IMR-90 (cell line): Measurements from ENCODE around the gene MRM2. TPM values are rescaled to one million over a fixed set of nuclear protein-coding genes. Genes with fewer than 3 reads are reported as not detected.

Experiments used
- ATAC-seq: fragments of 200-7000 bp; cut with Tn5 transposase; 2 replicates; pipeline ENCODE4 v1.9.1; 2020; ENCODE audit warnings: low read depth, mild to moderate bottlenecking, moderate library complexity
- BruUV-seq: library from RNA; stranded (reverse); fragments of 400-500 nt; replicated peaks from 2 replicates; lab custom pipeline; 2021; lab: Mats Ljungman, UMichigan
- CTCF ChIA-PET: fragments of 300-600 bp; formaldehyde crosslinking; extraction: SDS; loops from one replicate; lab custom pipeline; 2021; ENCODE audit warnings: antibody characterized with exemption; lab: Yijun Ruan, JAX
- POLR2A ChIA-PET: fragments of 300-600 bp; sonication (Branson Sonifier 250); formaldehyde crosslinking; loops from one replicate; lab custom pipeline; 2022; ENCODE audit warnings: antibody characterized with exemption; ENCODE audit not compliant: unreplicated experiment; lab: Charles Lee
- DNase-seq: peaks from one replicate; pipeline ENCODE4 v3.0.0; 2013
- H2AFZ ChIP-seq: replicated peaks from 2 replicates; pipeline ENCODE3; 2013; ENCODE audit warnings: low read length, mild to moderate bottlenecking; ENCODE audit not compliant: poor library complexity
- H2AK5ac ChIP-seq: 2 replicates; pipeline ENCODE4 v1.6.1; 2013; ENCODE audit warnings: low read depth, low read length, inconsistent platforms
- H2AK9ac ChIP-seq: replicated peaks from 2 replicates; pipeline ENCODE3; 2013; ENCODE audit warnings: mild to moderate bottlenecking, low read depth, low read length, moderate library complexity; ENCODE audit not compliant: poor library complexity
- H2BK120ac ChIP-seq: 2 replicates; pipeline ENCODE4 v1.6.1; 2013; ENCODE audit warnings: low read depth, low read length, inconsistent platforms
- H2BK15ac ChIP-seq: 3 replicates; pipeline ENCODE4 v1.6.1; 2013; ENCODE audit warnings: low read depth, low read length, inconsistent platforms
- H2BK20ac ChIP-seq: 2 replicates; pipeline ENCODE4 v1.6.1; 2013; ENCODE audit warnings: low read depth, mild to moderate bottlenecking, inconsistent platforms, low read length, moderate library complexity
- H2BK5ac ChIP-seq: 2 replicates; pipeline ENCODE4 v1.6.1; 2013; ENCODE audit warnings: mild to moderate bottlenecking, low read depth, low read length, inconsistent platforms; ENCODE audit not compliant: poor library complexity, severe bottlenecking
- H3K14ac ChIP-seq: replicated peaks from 2 replicates; pipeline ENCODE4 v1.6.1; 2013; ENCODE audit warnings: low read depth, low read length, inconsistent platforms
- H3K18ac ChIP-seq: 2 replicates; pipeline ENCODE4 v1.6.1; 2013; ENCODE audit warnings: low read depth, low read length, control low read depth
- H3K23ac ChIP-seq: 2 replicates; pipeline ENCODE4 v1.6.1; 2013; ENCODE audit warnings: low read depth, low read length, inconsistent platforms
- H3K27ac ChIP-seq: 2 replicates; pipeline ENCODE4 v1.5.1; 2013; ENCODE audit warnings: mild to moderate bottlenecking, control low read depth, low read length; ENCODE audit not compliant: insufficient read depth
- H3K27me3 ChIP-seq: 2 replicates; pipeline ENCODE4 v1.6.1; 2013; ENCODE audit warnings: low read length; ENCODE audit not compliant: control insufficient read depth, insufficient read depth
- H3K36me3 ChIP-seq: 2 replicates; pipeline ENCODE4 v1.6.1; 2013; ENCODE audit warnings: low read length, mixed read lengths; ENCODE audit not compliant: control insufficient read depth, insufficient read depth
- H3K4ac ChIP-seq: 2 replicates; pipeline ENCODE4 v1.6.1; 2013; ENCODE audit warnings: low read depth, low read length, inconsistent platforms
- H3K4me1 ChIP-seq: 2 replicates; pipeline ENCODE4 v1.6.1; 2013; ENCODE audit warnings: low read length, mixed read lengths; ENCODE audit not compliant: control insufficient read depth, insufficient read depth
- H3K4me2 ChIP-seq: 2 replicates; pipeline ENCODE4 v1.6.1; 2013; ENCODE audit warnings: low read depth, mild to moderate bottlenecking, control low read depth, low read length, moderate library complexity
- H3K4me3 ChIP-seq: 2 replicates; pipeline ENCODE4 v1.5.1; 2013; ENCODE audit warnings: low read depth, mild to moderate bottlenecking, control low read depth, low read length, moderate library complexity; ENCODE audit not compliant: insufficient read depth
- H3K56ac ChIP-seq: 2 replicates; pipeline ENCODE4 v1.6.1; 2013; ENCODE audit warnings: low read length, inconsistent platforms; ENCODE audit not compliant: insufficient read depth; ENCODE audit errors: extremely low read depth
- H3K79me1 ChIP-seq, 2 experiments: 2 replicates each; pipeline ENCODE4 v1.6.1; 2013; ENCODE audit warnings: low read length in 2 of 2, inconsistent platforms in 1 of 2, low read depth in 1 of 2
- H3K9ac ChIP-seq: 2 replicates; pipeline ENCODE4 v1.6.1; 2013; ENCODE audit warnings: low read depth, low read length, control low read depth
- H3K9me1 ChIP-seq: 2 replicates; pipeline ENCODE4 v1.6.1; 2013; ENCODE audit warnings: low read length, inconsistent platforms; ENCODE audit not compliant: insufficient read depth
- H3K9me3 ChIP-seq: 2 replicates; pipeline ENCODE4 v1.6.1; 2013; ENCODE audit warnings: low read length; ENCODE audit not compliant: control insufficient read depth, insufficient read depth
- H4K20me1 ChIP-seq: 2 replicates; pipeline ENCODE4 v1.6.1; 2013; ENCODE audit warnings: low read length, inconsistent platforms; ENCODE audit not compliant: insufficient read depth
- H4K5ac ChIP-seq: 2 replicates; pipeline ENCODE4 v1.6.1; 2013; ENCODE audit warnings: mild to moderate bottlenecking, low read depth, low read length, control low read depth
- H4K8ac ChIP-seq, 2 experiments: 2 replicates each; pipeline ENCODE4 v1.6.1; 2013; ENCODE audit warnings: low read depth in 2 of 2, low read length in 2 of 2, control low read depth in 1 of 2, inconsistent platforms in 1 of 2
- H4K91ac ChIP-seq: 2 replicates; pipeline ENCODE4 v1.6.1; 2013; ENCODE audit warnings: low read depth, low read length, inconsistent platforms; ENCODE audit not compliant: insufficient read depth
- BHLHE40 ChIP-seq: fragments of 150-350 bp; IDR thresholded peaks from 2 replicates; pipeline ENCODE4 v1.6.1; 2016; ENCODE audit warnings: mild to moderate bottlenecking, low read depth, low read length
- CEBPB ChIP-seq: IDR thresholded peaks from 2 replicates; pipeline ENCODE4 v1.6.1; 2012; ENCODE audit warnings: low read depth, low read length, improper control_type of control experiment
- CHD1 ChIP-seq: IDR thresholded peaks from 2 replicates; pipeline ENCODE4 v1.6.1; 2012; ENCODE audit warnings: low read depth, low read length, improper control_type of control experiment
- FOS ChIP-seq: fragments of 150-350 bp; IDR thresholded peaks from 2 replicates; pipeline ENCODE4 v1.6.1; 2016; ENCODE audit warnings: low read depth, low read length
- MAFK ChIP-seq: IDR thresholded peaks from 2 replicates; pipeline ENCODE4 v1.6.1; 2012; ENCODE audit warnings: low read depth, low read length, improper control_type of control experiment
- MAZ ChIP-seq: IDR thresholded peaks from 2 replicates; pipeline ENCODE4 v1.6.1; 2012; ENCODE audit warnings: low read depth, mild to moderate bottlenecking, low read length, improper control_type of control experiment, moderate library complexity, borderline replicate concordance
- POLR2A ChIP-seq: IDR thresholded peaks from 2 replicates; pipeline ENCODE4 v1.6.1; 2012; ENCODE audit warnings: mild to moderate bottlenecking, low read depth, low read length
- RAD21 ChIP-seq: IDR thresholded peaks from 2 replicates; pipeline ENCODE4 v1.6.1; 2012; ENCODE audit warnings: low read length, improper control_type of control experiment
- RCOR1 ChIP-seq: IDR thresholded peaks from 2 replicates; pipeline ENCODE4 v1.6.1; 2012; ENCODE audit warnings: mild to moderate bottlenecking, low read length, improper control_type of control experiment; ENCODE audit not compliant: insufficient replicate concordance
- RFX5 ChIP-seq: IDR thresholded peaks from 2 replicates; pipeline ENCODE4 v1.8.0; 2012; ENCODE audit warnings: low read depth, mild to moderate bottlenecking, low read length, moderate library complexity
- USF2 ChIP-seq: fragments of 150-350 bp; IDR thresholded peaks from 2 replicates; pipeline ENCODE4 v1.6.1; 2017; ENCODE audit warnings: mild to moderate bottlenecking, antibody characterized with exemption, low read length, low read depth
- WGBS, 2 experiments: methylation state at CpG; one replicate each; pipeline versions ENCODE4 v1.1.5 to v1.1.7; 2013; ENCODE audit warnings: missing lambda C conversion rate in 2 of 2; ENCODE audit not compliant: insufficient read length in 1 of 2; ENCODE audit errors: extremely low coverage in 2 of 2; 5-methylcytosine and 5-hydroxymethylcytosine counted together
- dilution Hi-C: fragments of 300-500 bp; cut with HindIII; formaldehyde crosslinking; loops from one replicate; pipeline ENCODE4 v1.14.3; 2018; ENCODE audit warnings: low sequenced_read_pairs; ENCODE audit not compliant: unreplicated experiment
- in situ Hi-C: fragments of 300-500 bp; cut with MboI; formaldehyde crosslinking; loops from 3 replicates; pipeline ENCODE4 v1.14.3; 2019; ENCODE audit warnings: low sequenced_read_pairs, inconsistent platforms, mixed read lengths
- intact Hi-C: fragments of 100-400 bp; cut with micrococcal nuclease; formaldehyde crosslinking; loops from 2 replicates; pipeline ENCODE4 v1.10.0; 2022
- polyA plus RNA-seq, 3 experiments: library from polyadenylated mRNA; depleted of rRNA; stranded (reverse); fragments of >200 nt; gene quantifications; 2 replicates each; pipeline ENCODE4 v1.2.3, GENCODE V29; 2012; ENCODE audit warnings: low replicate concordance in 1 of 3
- total RNA-seq: library from RNA; depleted of rRNA; stranded (reverse); fragments of >200 nt; gene quantifications from 2 replicates; pipeline ENCODE4 v1.2.3, GENCODE V29; 2012

Gene MRM2
- total and polyA plus RNA-seq, 2 of the 4 experiments (the other 2 are of a cell fraction) = 19.1 to 23.8 TPM

GRCh38 chr7:2257651-2258050, 15.6 kb upstream of the MRM2 start:
- Histone ChIP-seq H3K23ac (no peak overlapping the region), H3K9ac (no peak overlapping the region), H3K4me1 (no peaks in the 10 kb centered on the region), H3K79me1 (0 out of 4 replicates have a peak, but pooled peaks cover 0 to 10% of the 10 kb centered on the region in 2 experiments), H2BK120ac (no peak overlapping the region), H3K56ac (no peak overlapping the region), H3K4ac (no peak overlapping the region), H3K36me3 (peaks cover 30% of the 10 kb centered on the region), H4K8ac (no peak overlapping the region), H2AFZ (no peak overlapping the region), H2BK5ac (no peak overlapping the region), H3K9me1 (0 out of 2 replicates have a peak, but pooled peaks cover 3% of the 10 kb centered on the region), H3K27me3 (no peaks in the 10 kb centered on the region), H4K91ac (no peak overlapping the region), H2AK9ac (no peak overlapping the region), H3K4me2 (no peak overlapping the region), H3K4me3 (no peak overlapping the region), H3K27ac (no peak overlapping the region), H2BK15ac (no peak overlapping the region), H3K14ac (no peak overlapping the region), H3K18ac (no peak overlapping the region), H2AK5ac (no peak overlapping the region), H4K20me1 (peaks cover 7% of the 10 kb centered on the region; the same call in 1 of the 2 replicates), H4K5ac (no peak overlapping the region), H3K9me3 (no peaks in the 10 kb centered on the region), H2BK20ac (no peak overlapping the region)
- 95% methylated on average over 8 of the region's 17 CpGs; no CpG with 5 or more reads in 1 of the 2 experiments for WGBS, 2 experiments
- in situ Hi-C loops (no loop called here), intact Hi-C loops (no loop called here), dilution Hi-C loops (no loop called here)
- POLR2A ChIA-PET = no interaction called here
- CTCF ChIA-PET = no interaction called here
- TF ChIP-seq CEBPB = no peak
- TF ChIP-seq POLR2A = no peak
- no peak for TF ChIP-seq USF2
- no peak for TF ChIP-seq RCOR1
- no peak for TF ChIP-seq RFX5
- TF ChIP-seq MAFK = no peak
- TF ChIP-seq CHD1 = no peak
- no peak for TF ChIP-seq BHLHE40
- no peak for TF ChIP-seq MAZ
- no peak for TF ChIP-seq FOS
- no peak for TF ChIP-seq RAD21
- BruUV-seq = no TSS peak
- no peak for DNase-seq
- no peak for ATAC-seq
